Spleen (tissue), 13 donors: Measurements from ENCODE around the gene BIN1. TPM values are rescaled to one million over a fixed set of nuclear protein-coding genes. Genes with fewer than 3 reads are reported as not detected.

Source experiments
- DNase-seq: peaks from one replicate; pipeline ENCODE4 v3.0.0-alpha.2; 2020
- H3K27ac ChIP-seq, 8 donors: fragments of 200-600 bp; sonication (generic) in 7 of 8; 1 replicate in 4 of 8; 2 replicates in 4 of 8; pipeline versions ENCODE4 v1.5.0 to v1.8.0; 2016 to 2021; ENCODE audit warnings: inconsistent platforms in 4 of 8, mild to moderate bottlenecking in 4 of 8, moderate library complexity in 1 of 8
- H3K27me3 ChIP-seq, 7 donors: fragments of 200-600 bp; sonication (generic) in 6 of 7; replicated peaks in 1 of 7; 1 replicate in 4 of 7; 2 replicates in 3 of 7; pipeline versions ENCODE4 v1.5.0 to v1.8.0; 2016 to 2021; ENCODE audit warnings: inconsistent platforms in 3 of 7, mild to moderate bottlenecking in 1 of 7
- H3K36me3 ChIP-seq, 6 donors: fragments of 200-600 bp; sonication (generic) in 5 of 6; 1 replicate in 4 of 6; 2 replicates in 2 of 6; pipeline versions ENCODE4 v1.5.0 to v1.8.0; 2016 to 2021; ENCODE audit warnings: inconsistent platforms in 2 of 6
- H3K4me1 ChIP-seq, 6 donors: fragments of 200-600 bp; sonication (generic) in 5 of 6; 1 replicate in 3 of 6; 2 replicates in 3 of 6; pipeline versions ENCODE4 v1.5.0 to v1.8.0; 2016 to 2021; ENCODE audit warnings: inconsistent platforms in 3 of 6
- H3K4me3 ChIP-seq, 8 donors: fragments of 200-600 bp; sonication (generic) in 7 of 8; 1 replicate in 4 of 8; 2 replicates in 4 of 8; pipeline versions ENCODE4 v1.5.0 to v1.8.0; 2016 to 2021; ENCODE audit warnings: inconsistent platforms in 4 of 8, mild to moderate bottlenecking in 4 of 8, moderate library complexity in 2 of 8
- H3K9me3 ChIP-seq, 8 donors: fragments of 200-600 bp; sonication (generic) in 7 of 8; 1 replicate in 4 of 8; 2 replicates in 4 of 8; pipeline versions ENCODE4 v1.5.0 to v1.8.0; 2016 to 2021; ENCODE audit warnings: inconsistent platforms in 4 of 8
- POLR2A ChIP-seq, 3 donors: fragments of 450-650 bp; IDR thresholded peaks; one replicate each; pipeline ENCODE4 v1.5.1; 2017; ENCODE audit warnings: antibody characterized with exemption in 3 of 3, mild to moderate bottlenecking in 1 of 3
- POLR2AphosphoS5 ChIP-seq, 3 donors: sonication (generic); formaldehyde crosslinking; IDR thresholded peaks; one replicate each; pipeline ENCODE4 v1.5.1; 2017; ENCODE audit warnings: antibody characterized with exemption in 3 of 3
- WGBS, 5 donors: extraction: QIAGEN DNeasy Blood & Tissue Kit in 3 of 5; methylation state at CpG; one replicate each; pipeline versions ENCODE4 v1.1.5 to v1.1.7; 2013 to 2018; 5-methylcytosine and 5-hydroxymethylcytosine counted together
- intact Hi-C: fragments of 100-400 bp; cut with DNase I; formaldehyde crosslinking; loops from one replicate; pipeline ENCODE4 v1.15.0; 2023; ENCODE audit warnings: low total_unique reads
- long read RNA-seq, 2 donors: transcript quantifications; one replicate each; lab custom pipeline, GENCODE V29; 2026
- polyA plus RNA-seq, 3 donors: library from polyadenylated mRNA; stranded (reverse); fragments of 200-250 nt; gene quantifications; one replicate each; pipeline ENCODE4 v1.2.1, GENCODE V29; 2013
- total RNA-seq, 7 donors: library from RNA; depleted of rRNA in 3 of 7; stranded (reverse); fragments of >200 nt in 3 of 7; fragmentation: NEBNext Ultra II Directional in 4 of 7; extraction: Animal tissue kit (Norgen Biotek cat#: 25700) in 4 of 7; gene quantifications; one replicate each; pipeline versions ENCODE4 v1.1.0 to v1.2.1, GENCODE V29; 2016 to 2021
- TF ChIP-seq, protein P1 (sequence below), 11 experiments: fragments of 200-600 bp in 7 of 11; fragments of 450-650 bp in 4 of 11; sonication (generic) in 4 of 11; IDR thresholded peaks in 8 of 11; conservative IDR thresholded peaks in 3 of 11; 1 replicate in 7 of 11; 2 replicates in 4 of 11; pipeline versions ENCODE4 v1.4.0 to v1.8.0; 2016 to 2021; ENCODE audit warnings: antibody characterized with exemption in 11 of 11, inconsistent platforms in 4 of 11, mild to moderate bottlenecking in 1 of 11
- donor health status: healthy with polysubstance abuse.
- donor health status: DM: no; HTN: no; CAD: no; lungs with moderate emphysema.
- donor health status: DM: no; HTN: no; CAD: no.
- donor health status: Bipolar disorder and iron deficiency.
- donor health status: healthy.
- donor health status: DM: no; HTN: no; CAD: no.
- donor health status: DM: yes; HTN: yes; CAD: no.

BIN1 gene
- 100 to 1,000 TPM in 2 of 7 donors, 10 to 100 TPM in 5; 60.0 to 123 (median 68.8) TPM for total RNA-seq
- polyA plus RNA-seq, result 100 to 1,000 TPM in 1 of 3 donors, 10 to 100 TPM in 2; 57.2 to 106 (median 71.9) TPM
- long read RNA-seq, donor 1, transcript BIN1-211 (14 exons, 2,143 nt), result major isoform, 8 of 16 reads
- long read RNA-seq, donor 1, transcript BIN1-209 (15 exons, 2,293 nt), result minor isoform, 6 of 16 reads
- long read RNA-seq, donor 1, partial matches to known transcripts, result 0 of 16 reads
- long read RNA-seq, donor 1, other reads (novel, unspliced or antisense), result 0 of 16 reads
- long read RNA-seq, donor 2, transcript BIN1-209 (15 exons, 2,293 nt), result major isoform, 7 of 24 reads
- long read RNA-seq, donor 2, transcript BIN1-211 (14 exons, 2,143 nt), result minor isoform, 5 of 24 reads
- long read RNA-seq, donor 2, partial matches to known transcripts, result 12 of 24 reads
- long read RNA-seq, donor 2, other reads (novel, unspliced or antisense), result 0 of 24 reads

DNA sequence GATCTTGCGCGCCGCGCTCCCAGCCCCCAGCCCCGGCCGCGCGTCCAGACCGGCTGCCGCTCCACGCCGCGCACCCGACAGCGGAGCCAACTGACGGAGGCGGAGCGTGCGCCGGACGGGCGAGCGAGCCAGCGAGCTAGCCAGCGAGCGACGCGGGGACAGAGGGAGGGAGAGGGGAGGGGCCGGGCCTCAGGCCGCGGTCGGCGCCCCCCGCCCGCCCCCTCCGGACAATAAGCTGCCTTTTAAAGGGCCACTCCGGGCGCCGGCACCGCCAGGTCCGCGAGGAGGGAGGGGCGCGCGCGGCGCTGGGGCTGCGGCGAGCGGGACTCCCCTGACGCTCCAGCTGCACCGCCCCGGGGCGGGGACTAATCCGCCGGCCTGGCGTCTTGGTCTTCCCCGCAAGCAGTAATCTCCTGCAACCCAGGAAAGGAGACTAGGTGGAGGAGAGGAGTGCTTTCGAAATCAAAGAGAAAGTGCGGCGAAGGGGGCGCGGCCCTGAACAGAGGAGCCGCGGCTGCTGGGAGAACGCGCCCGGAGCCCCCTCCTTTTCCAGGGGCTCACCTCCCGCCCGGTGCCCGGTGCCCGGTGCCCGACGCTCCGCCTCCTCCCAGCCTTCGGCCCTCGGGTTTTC lies at the start of gene BIN1:
TSS of gene BIN1 (minus strand) at position 164 of the 631 bp plus-strand sequence. CDS start 211 bp downstream, outside the sequence.
- H3K27me3 ChIP-seq, result peaks cover 0 to 24% (median 12%) of the 10 kb centered on the region in 7 donors
- H3K4me3 ChIP-seq, result peak within 1 kb of the TSS; percentile 71 to 96 (median 88)
- no peaks in the 10 kb centered on the region for H3K9me3 ChIP-seq
- DNase-seq, result peak; percentile 94
- no peaks in the 10 kb centered on the region for H3K36me3 ChIP-seq
- H3K27ac ChIP-seq, result peak within 1 kb of the TSS; percentile 54 to 87 (median 84)
- TF ChIP-seq, protein P1, sequence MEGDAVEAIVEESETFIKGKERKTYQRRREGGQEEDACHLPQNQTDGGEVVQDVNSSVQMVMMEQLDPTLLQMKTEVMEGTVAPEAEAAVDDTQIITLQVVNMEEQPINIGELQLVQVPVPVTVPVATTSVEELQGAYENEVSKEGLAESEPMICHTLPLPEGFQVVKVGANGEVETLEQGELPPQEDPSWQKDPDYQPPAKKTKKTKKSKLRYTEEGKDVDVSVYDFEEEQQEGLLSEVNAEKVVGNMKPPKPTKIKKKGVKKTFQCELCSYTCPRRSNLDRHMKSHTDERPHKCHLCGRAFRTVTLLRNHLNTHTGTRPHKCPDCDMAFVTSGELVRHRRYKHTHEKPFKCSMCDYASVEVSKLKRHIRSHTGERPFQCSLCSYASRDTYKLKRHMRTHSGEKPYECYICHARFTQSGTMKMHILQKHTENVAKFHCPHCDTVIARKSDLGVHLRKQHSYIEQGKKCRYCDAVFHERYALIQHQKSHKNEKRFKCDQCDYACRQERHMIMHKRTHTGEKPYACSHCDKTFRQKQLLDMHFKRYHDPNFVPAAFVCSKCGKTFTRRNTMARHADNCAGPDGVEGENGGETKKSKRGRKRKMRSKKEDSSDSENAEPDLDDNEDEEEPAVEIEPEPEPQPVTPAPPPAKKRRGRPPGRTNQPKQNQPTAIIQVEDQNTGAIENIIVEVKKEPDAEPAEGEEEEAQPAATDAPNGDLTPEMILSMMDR (IDR thresholded peaks at IDR 0.05 in 8 of 11, conservative IDR thresholded peaks at IDR 0.05 in 3 of 11), result no peak
- peak; percentile 81 to 92 (median 89) for TF ChIP-seq POLR2AphosphoS5 (IDR thresholded peaks at IDR 0.05)
- TF ChIP-seq POLR2A (IDR thresholded peaks at IDR 0.05), result peak in 1 of 3 donors; percentile 42
- intact Hi-C loops, result no loop called here
- WGBS, 5 donors, result 0 to 1% (median 0%) methylated on average over 44 to 76 of the region's 77 CpGs
- H3K4me1 ChIP-seq, result peaks cover 10 to 74% (median 53%) of the 10 kb centered on the region in 6 donors

DNA sequence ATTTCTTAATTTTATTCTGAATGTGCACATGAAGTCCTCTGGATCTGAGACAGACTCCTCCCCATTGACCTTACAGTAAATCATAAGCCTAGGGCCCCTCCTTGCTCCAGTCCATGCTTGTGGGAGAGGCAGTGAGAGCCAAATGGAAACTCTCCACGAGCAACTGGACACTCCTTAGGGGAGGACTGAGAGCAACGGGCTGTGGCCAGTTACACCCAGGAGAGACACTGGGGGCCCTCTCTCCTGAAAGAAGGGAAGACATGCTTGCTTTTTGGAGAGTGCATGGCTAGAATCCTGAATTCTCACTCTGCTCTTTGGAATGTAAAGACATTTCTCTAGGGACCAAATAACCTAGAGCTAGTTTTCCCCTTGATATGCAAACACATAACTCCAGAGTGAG lies 49.0 kb upstream of the BIN1 start:
- H3K27ac ChIP-seq, result peak overlapping the region in 2 of 8 donors; percentile 26 to 59
- no peaks in the 10 kb centered on the region for H3K27me3 ChIP-seq
- 53 to 75% (median 56%) methylated on average over 2 of the region's 2 CpGs for WGBS, 5 donors
- H3K4me1 ChIP-seq, result peaks cover 0 to 36% (median 16%) of the 10 kb centered on the region in 6 donors
- no peak for DNase-seq
- intact Hi-C loops, result no loop called here
- peaks cover 0 to 4% (median 1%) of the 10 kb centered on the region in 8 donors for H3K9me3 ChIP-seq
- TF ChIP-seq POLR2AphosphoS5 (IDR thresholded peaks at IDR 0.05), result no peak
- TF ChIP-seq, protein P1 (IDR thresholded peaks at IDR 0.05 in 8 of 11, conservative IDR thresholded peaks at IDR 0.05 in 3 of 11), result no peak
- TF ChIP-seq POLR2A (IDR thresholded peaks at IDR 0.05), result no peak
- no peaks in the 10 kb centered on the region for H3K36me3 ChIP-seq
- H3K4me3 ChIP-seq, result no peak overlapping the region

- intact Hi-C loops, result no loop called here
- Histone ChIP-seq H3K4me1 (peaks cover 0 to 36% (median 16%) of the 10 kb centered on the region in 6 donors), H3K36me3 (no peaks in the 10 kb centered on the region), H3K27ac (peak overlapping the region in 4 of 8 donors; percentile 39 to 59 (median 46)), H3K27me3 (no peaks in the 10 kb centered on the region), H3K9me3 (peaks cover 0 to 9% (median 3%) of the 10 kb centered on the region in 8 donors), H3K4me3 (no peak overlapping the region)
- 73 to 79% (median 76%) methylated on average over 7 of the region's 7 CpGs for WGBS, 5 donors
- DNase-seq, result no peak
- TF ChIP-seq POLR2A (IDR thresholded peaks at IDR 0.05), result no peak
- TF ChIP-seq POLR2AphosphoS5 (IDR thresholded peaks at IDR 0.05), result no peak
- TF ChIP-seq, protein P1 (IDR thresholded peaks at IDR 0.05 in 8 of 11, conservative IDR thresholded peaks at IDR 0.05 in 3 of 11), result no peak
Observed at GRCh38 chr2:127155028-127155581, 48.2 kb upstream of the BIN1 start.
